A549 (cell line): ENCODE results near the gene SLC17A3. TPM values are rescaled to one million over a fixed set of nuclear protein-coding genes. Genes with fewer than 3 reads are reported as not detected.
A peak's percentile ranks its signal among the peaks of the same experiment; 100 is the strongest.

ENCODE experiments used
- ATAC-seq, 2 experiments: fragments of 200-7000 bp in 1 of 2; fragments of >200 bp in 1 of 2; cut with Nextera tagmentation in 1 of 2; cut with Tn5 transposase in 1 of 2; 3 replicates each; pipeline versions ENCODE4 v1.8.0 to v1.9.1; 2018 to 2020; ENCODE audit warnings: mild to moderate bottlenecking in 1 of 2, moderate library complexity in 1 of 2
- CTCF ChIA-PET: fragments of 300-600 bp; sonication (Branson Sonifier 250); formaldehyde crosslinking; extraction: SDS; loops from one replicate; lab custom pipeline; 2021; ENCODE audit warnings: antibody characterized with exemption, inconsistent platforms; lab: Yijun Ruan, JAX
- POLR2A ChIA-PET: fragments of 350-600 bp; formaldehyde crosslinking; extraction: SDS; loops from one replicate; lab custom pipeline; 2021; ENCODE audit warnings: antibody characterized with exemption, inconsistent platforms; lab: Yijun Ruan, JAX
- DNase-seq, 2 experiments: peaks; one replicate each; pipeline versions ENCODE4 v3.0.0 to v3.0.0-alpha.2; 2011 to 2016; ENCODE audit warnings: low read depth in 1 of 2, low spot score in 1 of 2
- FAIRE-seq: peaks from 2 replicates; lab custom pipeline; 2011; peaks lifted over from hg19 to GRCh38; lab: Jason Lieb, UNC
- H3K27ac ChIP-seq, 2 experiments: fragments of >200 bp; sonication (Bioruptor Twin); formaldehyde crosslinking; 3 replicates each; pipeline ENCODE4 v1.5.1; 2016 to 2017
- H3K4me1 ChIP-seq: fragments of >200 bp; sonication (Bioruptor Twin); formaldehyde crosslinking; 3 replicates; pipeline ENCODE4 v1.6.1; 2016
- H3K4me2 ChIP-seq: fragments of >200 bp; sonication (Bioruptor Twin); formaldehyde crosslinking; 3 replicates; pipeline ENCODE4 v1.6.1; 2016
- H3K4me3 ChIP-seq: fragments of >200 bp; sonication (Bioruptor Twin); formaldehyde crosslinking; 3 replicates; pipeline ENCODE4 v1.5.1; 2016
- H3K9me3 ChIP-seq: fragments of >200 bp; sonication (Bioruptor Twin); formaldehyde crosslinking; 3 replicates; pipeline ENCODE4 v1.6.1; 2016
- CTCF ChIP-seq: fragments of >200 bp; sonication (Bioruptor Twin); formaldehyde crosslinking; IDR thresholded peaks from 3 replicates; pipeline ENCODE4 v1.5.1; 2016
- EHF ChIP-seq: fragments of 250-450 bp; sonication (Bioruptor Pico); IDR thresholded peaks from 2 replicates; pipeline ENCODE4 v1.5.0; 2020; ENCODE audit warnings: mild to moderate bottlenecking
- ESRRA ChIP-seq: fragments of 150-350 bp; IDR thresholded peaks from 2 replicates; pipeline ENCODE4 v1.6.1; 2014; ENCODE audit warnings: mild to moderate bottlenecking, low read length, borderline replicate concordance
- HES2 ChIP-seq: fragments of >200 bp; sonication (Bioruptor Twin); formaldehyde crosslinking; IDR thresholded peaks from 2 replicates; pipeline ENCODE4 v1.6.1; 2016
- HEYL ChIP-seq: fragments of 250-450 bp; sonication (Bioruptor Pico); IDR thresholded peaks from 2 replicates; pipeline ENCODE4 v1.8.0; 2021; ENCODE audit warnings: mild to moderate bottlenecking, moderate library complexity
- HOXA7 ChIP-seq: fragments of 250-450 bp; sonication (Bioruptor Pico); IDR thresholded peaks from 2 replicates; pipeline ENCODE4 v1.5.0; 2020; ENCODE audit warnings: mild to moderate bottlenecking, moderate library complexity
- HOXB5 ChIP-seq: fragments of 250-450 bp; sonication (Bioruptor Pico); IDR thresholded peaks from 2 replicates; pipeline ENCODE4 v1.5.0; 2020; ENCODE audit warnings: mild to moderate bottlenecking, moderate library complexity
- JUNB ChIP-seq: fragments of >200 bp; sonication (Bioruptor Twin); formaldehyde crosslinking; IDR thresholded peaks from 2 replicates; pipeline ENCODE4 v1.6.1; 2016
- MAZ ChIP-seq: fragments of 150-350 bp; IDR thresholded peaks from 2 replicates; pipeline ENCODE4 v1.6.1; 2014; ENCODE audit warnings: antibody characterized with exemption, low read depth, low read length, borderline replicate concordance
- NPAS2 ChIP-seq: fragments of 250-450 bp; sonication (Bioruptor Pico); IDR thresholded peaks from 2 replicates; pipeline ENCODE4 v1.8.0; 2022; ENCODE audit warnings: mild to moderate bottlenecking, moderate library complexity, borderline replicate concordance
- NR3C1 ChIP-seq: fragments of >200 bp; sonication (Bioruptor Twin); formaldehyde crosslinking; IDR thresholded peaks from 3 replicates; pipeline ENCODE4 v1.6.1; 2017
- PHF8 ChIP-seq: fragments of 200-600 bp; sonication (generic); IDR thresholded peaks from 2 replicates; pipeline ENCODE4 v1.6.1; 2016; ENCODE audit warnings: low read depth, mild to moderate bottlenecking, antibody characterized with exemption, moderate library complexity, borderline replicate concordance
- POLR2AphosphoS2 ChIP-seq: conservative IDR thresholded peaks from 2 replicates; pipeline ENCODE4 v1.6.1; 2012; ENCODE audit warnings: low read length, improper control_type of control experiment, inconsistent platforms
- RARB ChIP-seq: fragments of 250-450 bp; sonication (Bioruptor Pico); IDR thresholded peaks from 2 replicates; pipeline ENCODE4 v1.8.0; 2021; ENCODE audit warnings: mild to moderate bottlenecking, moderate library complexity
- RCOR1 ChIP-seq: fragments of 150-350 bp; IDR thresholded peaks from 2 replicates; pipeline ENCODE4 v1.6.1; 2014; ENCODE audit warnings: antibody characterized with exemption, low read length, low read depth
- RNF2 ChIP-seq: fragments of 200-600 bp; sonication (generic); IDR thresholded peaks from 2 replicates; pipeline ENCODE4 v1.6.1; 2016; ENCODE audit warnings: low read depth, mild to moderate bottlenecking, antibody characterized with exemption, moderate library complexity, borderline replicate concordance
- SMC3 ChIP-seq: fragments of >200 bp; sonication (Bioruptor Twin); formaldehyde crosslinking; IDR thresholded peaks from 3 replicates; pipeline ENCODE4 v1.6.1; 2018; ENCODE audit warnings: inconsistent platforms
- TP53 ChIP-seq: fragments of 250-450 bp; sonication (Bioruptor Pico); IDR thresholded peaks from 2 replicates; pipeline ENCODE4 v1.5.0; 2021; ENCODE audit warnings: mild to moderate bottlenecking, moderate library complexity
- ZC3H11A ChIP-seq: fragments of 450-650 bp; IDR thresholded peaks from 2 replicates; pipeline ENCODE4 v1.6.1; 2014; ENCODE audit warnings: antibody characterized with exemption, mild to moderate bottlenecking
- ZFP36 ChIP-seq: fragments of 450-650 bp; IDR thresholded peaks from 2 replicates; pipeline ENCODE4 v1.6.1; 2014; ENCODE audit warnings: borderline replicate concordance; ENCODE audit not compliant: partially characterized antibody
- WGBS: methylation state at CpG from one replicate; pipeline ENCODE4 v1.1.6; 2017; ENCODE audit errors: missing lambda C conversion rate; 5-methylcytosine and 5-hydroxymethylcytosine counted together
- polyA plus RNA-seq, 4 experiments: library from polyadenylated mRNA; depleted of rRNA in 3 of 4; stranded (reverse); fragments of >200 nt; fragmentation: RNase III in 1 of 4; extraction: RNeasy Plus Mini Kit Qiagen cat#74134 plus additional on column Dnase treatment in 1 of 4; gene quantifications; 2 replicates in 3 of 4; 3 replicates in 1 of 4; pipeline ENCODE4 v1.2.3, GENCODE V29; 2011 to 2017
- TF ChIP-seq, protein P1 (sequence below): IDR thresholded peaks from 2 replicates; pipeline ENCODE4 v1.6.1; 2012
- TF ChIP-seq, protein P2 (sequence below): fragments of 200-600 bp; sonication (generic); IDR thresholded peaks from 2 replicates; pipeline ENCODE4 v1.6.1; 2016; ENCODE audit warnings: antibody characterized with exemption, mild to moderate bottlenecking, moderate library complexity
- TF ChIP-seq, protein P3 (sequence below): fragments of 250-450 bp; sonication (Bioruptor Pico); IDR thresholded peaks from 2 replicates; pipeline ENCODE4 v1.5.0; 2020; ENCODE audit warnings: low read depth, mild to moderate bottlenecking, moderate library complexity

SLC17A3 gene
- polyA plus RNA-seq, 2 of the 4 experiments (the other 2 are of a cell fraction), result 5.3 to 7.5 TPM

DNA sequence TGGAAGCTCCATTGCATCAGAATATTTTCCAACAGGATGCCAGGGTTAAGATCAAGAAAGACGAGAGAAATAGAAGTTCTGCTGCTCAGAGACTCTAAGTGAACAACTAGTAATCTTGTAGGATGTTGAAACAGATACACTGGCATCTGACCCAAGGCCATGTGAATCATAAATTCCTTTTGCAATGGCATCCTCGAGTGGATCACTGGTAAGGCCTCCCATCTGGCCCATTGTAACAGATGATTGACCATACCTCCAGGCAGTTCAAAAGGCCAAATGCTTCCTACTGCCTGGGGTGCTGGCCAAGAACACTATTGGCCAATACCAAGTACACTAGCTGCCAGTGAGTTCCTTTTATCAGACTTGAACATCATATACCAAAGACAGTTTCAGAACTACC lies 9.9 kb upstream of the SLC17A3 start (continued):
- TF ChIP-seq SMC3 (0 out of 3 replicates have a peak, but pooled peaks have one; percentile 10), HES2 (peak; percentile 47; the same call in 1 of the 2 replicates), HOXA7 (no peak), RNF2 (no peak), NPAS2 (CRISPR knock-in tag) (no peak), ZFP36 (no peak), NR3C1 (no peak), JUNB (peak; percentile 69), HOXB5 (CRISPR knock-in tag) (no peak), POLR2AphosphoS2 (no peak), MAZ (no peak), TP53 (CRISPR knock-in tag) (no peak), EHF (no peak), CTCF (no peak), RARB (CRISPR knock-in tag) (no peak), PHF8 (no peak)
- TF ChIP-seq, protein P1, sequence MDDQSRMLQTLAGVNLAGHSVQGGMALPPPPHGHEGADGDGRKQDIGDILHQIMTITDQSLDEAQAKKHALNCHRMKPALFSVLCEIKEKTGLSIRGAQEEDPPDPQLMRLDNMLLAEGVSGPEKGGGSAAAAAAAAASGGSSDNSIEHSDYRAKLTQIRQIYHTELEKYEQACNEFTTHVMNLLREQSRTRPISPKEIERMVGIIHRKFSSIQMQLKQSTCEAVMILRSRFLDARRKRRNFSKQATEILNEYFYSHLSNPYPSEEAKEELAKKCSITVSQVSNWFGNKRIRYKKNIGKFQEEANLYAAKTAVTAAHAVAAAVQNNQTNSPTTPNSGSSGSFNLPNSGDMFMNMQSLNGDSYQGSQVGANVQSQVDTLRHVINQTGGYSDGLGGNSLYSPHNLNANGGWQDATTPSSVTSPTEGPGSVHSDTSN, result no peak
- TF ChIP-seq, protein P2, sequence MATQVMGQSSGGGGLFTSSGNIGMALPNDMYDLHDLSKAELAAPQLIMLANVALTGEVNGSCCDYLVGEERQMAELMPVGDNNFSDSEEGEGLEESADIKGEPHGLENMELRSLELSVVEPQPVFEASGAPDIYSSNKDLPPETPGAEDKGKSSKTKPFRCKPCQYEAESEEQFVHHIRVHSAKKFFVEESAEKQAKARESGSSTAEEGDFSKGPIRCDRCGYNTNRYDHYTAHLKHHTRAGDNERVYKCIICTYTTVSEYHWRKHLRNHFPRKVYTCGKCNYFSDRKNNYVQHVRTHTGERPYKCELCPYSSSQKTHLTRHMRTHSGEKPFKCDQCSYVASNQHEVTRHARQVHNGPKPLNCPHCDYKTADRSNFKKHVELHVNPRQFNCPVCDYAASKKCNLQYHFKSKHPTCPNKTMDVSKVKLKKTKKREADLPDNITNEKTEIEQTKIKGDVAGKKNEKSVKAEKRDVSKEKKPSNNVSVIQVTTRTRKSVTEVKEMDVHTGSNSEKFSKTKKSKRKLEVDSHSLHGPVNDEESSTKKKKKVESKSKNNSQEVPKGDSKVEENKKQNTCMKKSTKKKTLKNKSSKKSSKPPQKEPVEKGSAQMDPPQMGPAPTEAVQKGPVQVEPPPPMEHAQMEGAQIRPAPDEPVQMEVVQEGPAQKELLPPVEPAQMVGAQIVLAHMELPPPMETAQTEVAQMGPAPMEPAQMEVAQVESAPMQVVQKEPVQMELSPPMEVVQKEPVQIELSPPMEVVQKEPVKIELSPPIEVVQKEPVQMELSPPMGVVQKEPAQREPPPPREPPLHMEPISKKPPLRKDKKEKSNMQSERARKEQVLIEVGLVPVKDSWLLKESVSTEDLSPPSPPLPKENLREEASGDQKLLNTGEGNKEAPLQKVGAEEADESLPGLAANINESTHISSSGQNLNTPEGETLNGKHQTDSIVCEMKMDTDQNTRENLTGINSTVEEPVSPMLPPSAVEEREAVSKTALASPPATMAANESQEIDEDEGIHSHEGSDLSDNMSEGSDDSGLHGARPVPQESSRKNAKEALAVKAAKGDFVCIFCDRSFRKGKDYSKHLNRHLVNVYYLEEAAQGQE, result no peak

DNA sequence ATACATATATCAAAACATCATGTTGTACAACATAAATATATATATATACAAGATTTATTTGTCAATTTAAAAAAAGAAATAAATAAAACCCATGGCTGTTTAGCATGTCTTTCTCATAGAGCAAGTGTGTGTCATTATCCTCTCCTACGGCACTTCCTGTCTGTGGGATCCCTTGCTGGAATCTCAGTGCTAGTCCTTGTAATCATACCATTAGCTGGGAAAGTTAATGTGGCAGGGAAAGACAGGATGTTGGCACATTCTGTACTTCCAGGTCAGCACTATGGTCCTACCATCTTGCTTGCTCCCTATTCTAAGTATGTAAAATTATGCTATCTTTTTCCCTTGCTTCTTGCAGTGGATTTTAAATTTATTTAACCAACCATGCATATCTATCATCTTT lies 9.5 kb upstream of the SLC17A3 start:
- Histone ChIP-seq H3K9me3 (no peaks in the 10 kb centered on the region), H3K4me3 (no peak overlapping the region), H3K4me2 (peak overlapping the region; percentile 43), H3K4me1 (peaks cover 22% of the 10 kb centered on the region)
- DNase-seq (no peak), ATAC-seq (no peak), FAIRE-seq (no peak)
- CTCF ChIA-PET, result interaction anchor here (0.6 kb wide), 1 partner anchor 163 kb away, joined by 3 read pairs; no protein-coding TSS in a partner anchor
- TF ChIP-seq HEYL (CRISPR knock-in tag) (no peak), ESRRA (no peak), ZC3H11A (no peak), RCOR1 (no peak), NR3C1 (no peak), SMC3 (no peak)
- TF ChIP-seq, protein P3, sequence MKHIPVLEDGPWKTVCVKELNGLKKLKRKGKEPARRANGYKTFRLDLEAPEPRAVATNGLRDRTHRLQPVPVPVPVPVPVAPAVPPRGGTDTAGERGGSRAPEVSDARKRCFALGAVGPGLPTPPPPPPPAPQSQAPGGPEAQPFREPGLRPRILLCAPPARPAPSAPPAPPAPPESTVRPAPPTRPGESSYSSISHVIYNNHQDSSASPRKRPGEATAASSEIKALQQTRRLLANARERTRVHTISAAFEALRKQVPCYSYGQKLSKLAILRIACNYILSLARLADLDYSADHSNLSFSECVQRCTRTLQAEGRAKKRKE (CRISPR knock-in tag), result no peak
- TF ChIP-seq, all 56 proteins: peak for 0
- 93% methylated on average over 1 of the region's 1 CpG for WGBS
- H3K27ac ChIP-seq, result peak overlapping the region; percentile 79 to 88
- POLR2A ChIA-PET, result no interaction called here
